Lower leg skin (tissue), 3 donors: Measurements from ENCODE around the gene TOP1.

Experiments
- CTCF ChIP-seq, 3 donors: fragments of 450-650 bp; IDR thresholded peaks; one replicate each; pipeline ENCODE4 v1.5.1; 2016; ENCODE audit warnings: antibody characterized with exemption in 3 of 3, mild to moderate bottlenecking in 3 of 3, moderate library complexity in 2 of 3
- POLR2A ChIP-seq, 2 donors: fragments of 450-650 bp; IDR thresholded peaks; one replicate each; pipeline ENCODE4 v1.6.1; 2016 to 2017; ENCODE audit warnings: antibody characterized with exemption in 2 of 2, mild to moderate bottlenecking in 1 of 2, moderate library complexity in 1 of 2

GRCh38 chr20:41170386-41171105 lies 141.9 kb downstream of the TOP1 start:
- TF ChIP-seq CTCF (IDR thresholded peaks at IDR 0.05) (no peak), POLR2A (IDR thresholded peaks at IDR 0.05) (no peak)
